HFFc6 (cell line): Measurements from ENCODE around the gene ACOT13. TPM values are rescaled to one million over a fixed set of nuclear protein-coding genes. Genes with fewer than 3 reads are reported as not detected.

Experiments
- DNase-seq: peaks from one replicate; pipeline ENCODE4 v3.0.0-alpha.2; 2018
- H3K27ac Mint-ChIP-seq: 2 replicates; pipeline ENCODE4 v1.8.0; 2020; ENCODE audit warnings: mild to moderate bottlenecking, mixed read lengths
- H3K27me3 Mint-ChIP-seq: 2 replicates; pipeline ENCODE4 v1.8.0; 2021; ENCODE audit warnings: mild to moderate bottlenecking, moderate library complexity, mixed read lengths; ENCODE audit not compliant: insufficient read depth
- H3K36me3 Mint-ChIP-seq: 2 replicates; pipeline ENCODE4 v1.8.0; 2021; ENCODE audit warnings: low read depth, mixed read lengths
- H3K4me1 Mint-ChIP-seq: 2 replicates; pipeline ENCODE4 v1.8.0; 2020; ENCODE audit warnings: low read depth, mixed read lengths
- H3K4me3 Mint-ChIP-seq: 2 replicates; pipeline ENCODE4 v1.8.0; 2020; ENCODE audit warnings: mild to moderate bottlenecking, moderate library complexity, mixed read lengths
- H3K9me3 Mint-ChIP-seq: 2 replicates; pipeline ENCODE4 v1.8.0; 2020; ENCODE audit warnings: mild to moderate bottlenecking, mixed read lengths
- total RNA-seq, 6 experiments: library from RNA; stranded (reverse); fragmentation: NEBNext Ultra II Directional; extraction: Animal tissue kit (Norgen Biotek cat#: 25700); gene quantifications; 2 replicates in 1 of 6; 3 replicates in 5 of 6; pipeline ENCODE4 v1.2.3, GENCODE V29; 2021
- TF ChIP-seq, protein P1 (sequence below): fragments of 200-600 bp; sonication (generic); IDR thresholded peaks from 2 replicates; pipeline ENCODE4 v1.5.0; 2021; ENCODE audit warnings: antibody characterized with exemption, mild to moderate bottlenecking

The ACOT13 gene
- total RNA-seq, 6 experiments from 2014 or later: 18.7 to 21.9 (median 19.8) TPM

DNA sequence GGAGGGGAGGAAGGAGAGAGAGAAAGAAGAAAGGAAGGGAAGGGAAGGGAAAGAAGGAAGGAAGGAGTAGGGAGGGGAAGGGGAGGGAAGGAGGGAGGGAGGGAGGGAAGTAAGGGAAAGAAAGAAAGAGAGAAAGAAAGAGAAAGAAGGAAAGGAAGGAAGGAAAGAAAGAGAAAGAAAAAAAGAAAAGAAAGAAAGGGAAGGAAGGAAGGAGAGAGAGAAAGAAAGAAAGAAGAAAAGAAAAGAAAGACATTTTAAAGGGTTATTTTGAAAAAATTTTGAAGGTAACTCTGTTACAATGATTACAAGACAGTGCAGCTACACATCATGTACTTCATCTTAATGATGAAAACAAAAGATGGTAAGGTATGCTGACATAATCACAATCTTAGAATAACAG, 24.8 kb upstream of the ACOT13 start:
- Mint-ChIP-seq H3K4me3 (no peak overlapping the region), H3K4me1 (peaks cover 17% of the 10 kb centered on the region), H3K36me3 (no peaks in the 10 kb centered on the region), H3K27me3 (peaks cover 13% of the 10 kb centered on the region), H3K27ac (no peak overlapping the region), H3K9me3 (no peaks in the 10 kb centered on the region; the same call in 1 of the 2 replicates)
- TF ChIP-seq, protein P1, sequence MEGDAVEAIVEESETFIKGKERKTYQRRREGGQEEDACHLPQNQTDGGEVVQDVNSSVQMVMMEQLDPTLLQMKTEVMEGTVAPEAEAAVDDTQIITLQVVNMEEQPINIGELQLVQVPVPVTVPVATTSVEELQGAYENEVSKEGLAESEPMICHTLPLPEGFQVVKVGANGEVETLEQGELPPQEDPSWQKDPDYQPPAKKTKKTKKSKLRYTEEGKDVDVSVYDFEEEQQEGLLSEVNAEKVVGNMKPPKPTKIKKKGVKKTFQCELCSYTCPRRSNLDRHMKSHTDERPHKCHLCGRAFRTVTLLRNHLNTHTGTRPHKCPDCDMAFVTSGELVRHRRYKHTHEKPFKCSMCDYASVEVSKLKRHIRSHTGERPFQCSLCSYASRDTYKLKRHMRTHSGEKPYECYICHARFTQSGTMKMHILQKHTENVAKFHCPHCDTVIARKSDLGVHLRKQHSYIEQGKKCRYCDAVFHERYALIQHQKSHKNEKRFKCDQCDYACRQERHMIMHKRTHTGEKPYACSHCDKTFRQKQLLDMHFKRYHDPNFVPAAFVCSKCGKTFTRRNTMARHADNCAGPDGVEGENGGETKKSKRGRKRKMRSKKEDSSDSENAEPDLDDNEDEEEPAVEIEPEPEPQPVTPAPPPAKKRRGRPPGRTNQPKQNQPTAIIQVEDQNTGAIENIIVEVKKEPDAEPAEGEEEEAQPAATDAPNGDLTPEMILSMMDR: no peak
- no peak for DNase-seq

DNA sequence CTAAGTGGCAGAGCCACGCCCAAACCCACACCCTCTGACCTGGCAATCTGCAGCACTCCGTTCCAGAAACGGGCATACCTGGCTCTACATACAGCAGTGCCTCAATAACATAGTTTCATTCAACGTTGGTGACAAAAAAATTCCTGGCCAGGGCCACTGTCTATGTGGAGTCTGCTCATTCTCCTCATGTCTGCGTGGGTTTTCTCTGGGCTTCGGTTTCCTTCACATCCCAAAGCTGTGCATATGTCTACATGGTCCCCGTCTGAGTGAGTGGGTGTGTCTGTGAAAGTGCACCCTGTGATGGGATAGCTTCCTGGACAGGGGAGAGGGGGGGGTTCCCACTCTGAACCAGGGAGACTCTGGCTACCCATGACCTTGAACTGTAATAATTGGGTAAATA, 23.0 kb upstream of the ACOT13 start:
- H3K36me3 Mint-ChIP-seq: no peaks in the 10 kb centered on the region
- TF ChIP-seq, protein P1: no peak
- peaks cover 17% of the 10 kb centered on the region for H3K4me1 Mint-ChIP-seq
- H3K27me3 Mint-ChIP-seq: peaks cover 11% of the 10 kb centered on the region
- no peak for DNase-seq
- no peaks in the 10 kb centered on the region; the same call in 1 of the 2 replicates for H3K9me3 Mint-ChIP-seq
- H3K27ac Mint-ChIP-seq: no peak overlapping the region
- no peak overlapping the region for H3K4me3 Mint-ChIP-seq

DNA sequence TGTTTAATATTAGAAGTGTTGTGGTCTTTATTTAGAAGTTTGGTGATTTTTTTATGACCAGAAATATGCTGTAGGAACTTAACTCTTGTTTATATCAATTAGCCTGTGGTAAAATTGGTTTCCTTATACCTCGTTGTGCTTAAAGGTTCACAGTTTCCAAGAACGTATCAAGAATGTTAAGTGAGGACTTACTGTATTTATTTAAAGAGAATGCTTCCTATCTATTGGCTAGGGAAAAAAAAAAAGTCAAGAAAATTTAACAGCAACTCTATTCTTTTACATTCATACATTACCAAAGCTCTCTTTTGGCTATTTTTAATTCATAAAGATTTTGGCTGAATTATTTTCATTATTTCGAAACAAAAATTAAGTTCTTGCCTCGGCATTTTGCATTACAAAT, 22.5 kb upstream of the ACOT13 start:
- H3K4me1 Mint-ChIP-seq: peaks cover 17% of the 10 kb centered on the region
- TF ChIP-seq, protein P1: no peak
- H3K36me3 Mint-ChIP-seq: no peaks in the 10 kb centered on the region
- peaks cover 11% of the 10 kb centered on the region for H3K27me3 Mint-ChIP-seq
- H3K9me3 Mint-ChIP-seq: no peaks in the 10 kb centered on the region
- no peak overlapping the region for H3K27ac Mint-ChIP-seq
- no peak overlapping the region for H3K4me3 Mint-ChIP-seq
- no peak for DNase-seq

DNA sequence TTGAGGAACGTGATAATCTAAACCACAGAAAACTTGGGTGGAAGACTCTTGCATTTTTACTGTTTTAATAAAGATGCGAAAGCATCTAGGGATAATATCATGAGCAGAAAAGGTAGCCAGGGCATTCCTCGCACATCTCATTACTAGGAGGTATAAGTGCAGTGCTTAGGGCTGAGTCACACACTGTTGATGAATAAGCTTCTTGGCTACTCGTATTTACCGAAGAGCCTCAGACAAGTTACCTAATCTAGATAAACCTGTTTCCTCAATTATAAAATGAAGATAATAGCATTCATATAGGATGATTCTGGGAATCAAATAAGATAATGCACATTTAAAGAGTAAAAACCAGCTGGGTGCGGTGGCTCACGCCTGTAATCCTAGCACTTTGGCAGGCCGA, 20.1 kb upstream of the ACOT13 start:
- peak overlapping the region; percentile 85 for H3K4me3 Mint-ChIP-seq
- no peaks in the 10 kb centered on the region for H3K36me3 Mint-ChIP-seq

DNA sequence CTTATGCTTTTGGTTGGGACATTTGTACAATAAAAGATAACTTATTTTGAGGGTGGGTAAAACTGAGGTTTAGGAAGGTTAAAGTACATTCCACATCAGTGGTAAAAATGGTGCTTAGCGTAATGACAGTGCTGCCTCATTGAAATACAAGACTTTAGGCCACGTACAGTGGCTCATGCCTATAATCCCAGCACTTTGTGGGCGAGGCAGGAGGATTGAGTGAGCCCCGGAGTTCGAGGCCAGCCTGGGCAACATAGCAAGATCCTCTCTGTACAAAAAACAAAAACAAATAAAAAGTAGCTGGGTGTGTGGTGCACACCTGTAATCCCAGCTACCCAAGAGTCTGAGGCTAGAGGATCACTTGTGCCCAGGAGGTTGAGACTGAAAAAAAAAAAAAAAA, 18.6 kb upstream of the ACOT13 start:
- TF ChIP-seq, protein P1: no peak
- H3K9me3 Mint-ChIP-seq: no peaks in the 10 kb centered on the region
- H3K4me1 Mint-ChIP-seq: peaks cover 17% of the 10 kb centered on the region
- H3K27me3 Mint-ChIP-seq: peaks cover 4% of the 10 kb centered on the region
- H3K27ac Mint-ChIP-seq: no peak overlapping the region
- H3K36me3 Mint-ChIP-seq: 0 out of 2 replicates have a peak, but pooled peaks cover 5% of the 10 kb centered on the region
- no peak overlapping the region for H3K4me3 Mint-ChIP-seq
- no peak for DNase-seq

More for the DNA sequence above, 20.1 kb upstream of the ACOT13 start:
- Mint-ChIP-seq H3K27me3 (peaks cover 9% of the 10 kb centered on the region), H3K27ac (no peak overlapping the region), H3K4me1 (peaks cover 17% of the 10 kb centered on the region), H3K9me3 (no peaks in the 10 kb centered on the region)
- peak; percentile 2 for DNase-seq
- TF ChIP-seq, protein P1: no peak

DNA sequence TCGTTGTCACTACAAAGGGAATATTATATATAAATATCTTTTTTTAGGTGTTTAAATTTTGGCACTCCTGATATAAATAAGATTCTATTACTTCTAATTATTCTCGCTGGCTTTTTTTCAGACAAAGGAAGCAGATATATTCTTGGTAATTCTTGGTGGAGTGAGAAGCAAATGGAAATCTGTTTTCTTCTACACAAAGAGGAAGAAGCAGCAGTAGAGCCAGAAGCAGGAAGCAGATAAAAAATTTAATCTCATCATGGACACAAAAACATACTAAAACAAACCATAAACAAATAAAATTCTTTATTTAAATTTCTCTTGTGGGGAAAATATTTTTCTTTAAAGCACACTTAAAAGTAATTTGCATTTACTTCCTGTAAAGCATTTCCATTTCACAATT, 17.2 kb upstream of the ACOT13 start:
- Mint-ChIP-seq H3K27me3 (peaks cover 4% of the 10 kb centered on the region), H3K4me1 (peaks cover 17% of the 10 kb centered on the region), H3K27ac (no peak overlapping the region), H3K4me3 (no peak overlapping the region), H3K9me3 (no peaks in the 10 kb centered on the region), H3K36me3 (0 out of 2 replicates have a peak, but pooled peaks cover 7% of the 10 kb centered on the region)
- TF ChIP-seq, protein P1: no peak
- no peak for DNase-seq
